GM04504 (cell line): ENCODE data around the gene TFIP11.

Source experiments
- DNase-seq: peaks from one replicate; pipeline ENCODE4 v3.0.0-alpha.2; 2012; ENCODE audit warnings: low read depth

TFIP11 gene

DNA sequence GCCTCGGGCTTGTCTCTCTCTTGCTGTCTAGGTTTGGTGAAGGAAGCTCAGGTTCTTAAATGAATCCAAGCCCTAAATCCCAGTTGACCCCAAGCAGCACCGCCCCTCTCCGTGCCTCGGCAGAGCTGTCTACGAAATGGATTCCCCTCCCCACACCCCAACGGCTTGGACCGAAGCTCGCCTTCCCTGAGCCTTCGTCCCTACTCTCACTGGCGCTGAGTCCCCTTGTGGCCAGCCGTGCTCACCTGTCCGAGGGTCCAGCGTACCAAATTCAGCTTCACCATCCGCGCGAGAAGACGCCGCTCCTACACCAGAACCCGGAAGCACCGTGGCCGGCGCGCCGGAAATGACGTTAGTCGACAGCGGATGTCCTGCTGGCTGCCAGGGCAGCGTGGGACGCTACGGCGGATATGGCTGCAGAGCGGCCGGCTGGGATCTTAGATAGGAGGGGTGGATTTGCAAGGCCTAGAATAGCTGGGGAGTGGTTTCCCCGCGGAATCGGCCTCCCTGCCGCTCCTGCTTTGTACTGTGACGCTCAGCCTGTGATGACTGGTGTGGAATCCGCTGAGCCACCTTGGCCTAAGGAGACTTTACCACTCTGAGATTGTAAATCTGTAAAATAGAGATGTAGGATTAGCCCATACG is at the start of gene TFIP11:
Gene TFIP11 (minus strand): TSS at position 325 of the 645 bp plus-strand sequence. CDS start 2,201 bp downstream, outside the sequence.
- peak; percentile 74 for DNase-seq

DNA sequence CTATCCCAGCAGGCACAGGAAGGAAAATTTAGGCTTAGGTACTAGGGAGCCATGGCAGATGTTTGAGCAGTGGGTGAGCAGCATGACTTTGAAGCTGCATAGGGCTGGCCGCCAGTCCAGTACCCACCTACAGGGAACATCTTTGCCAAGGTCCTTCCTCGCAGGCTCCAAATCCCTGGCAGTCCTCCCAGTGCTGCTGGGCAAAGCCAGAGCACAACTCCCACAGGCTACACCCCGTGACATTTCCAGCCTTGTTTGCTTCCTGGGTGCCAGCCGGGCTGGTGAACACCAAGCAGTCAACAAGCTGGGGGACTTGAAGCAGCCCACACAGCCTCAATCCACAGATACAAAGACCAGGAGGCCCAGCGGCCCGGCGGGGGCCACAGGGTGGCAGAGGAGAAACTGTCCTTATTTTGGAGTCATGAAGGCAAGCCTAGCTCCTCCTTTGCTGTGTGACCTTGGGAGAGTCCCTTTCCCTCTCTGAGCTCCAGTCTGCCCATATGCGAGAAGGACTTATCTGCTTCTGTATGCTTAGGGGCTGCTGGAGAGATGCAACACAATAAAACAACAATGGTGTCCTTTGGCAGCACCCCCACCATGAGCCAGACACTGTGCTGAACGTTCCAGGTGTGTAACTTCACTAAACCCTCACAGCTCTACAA is 49.6 kb upstream of the TFIP11 start:
- DNase-seq = no peak

DNA sequence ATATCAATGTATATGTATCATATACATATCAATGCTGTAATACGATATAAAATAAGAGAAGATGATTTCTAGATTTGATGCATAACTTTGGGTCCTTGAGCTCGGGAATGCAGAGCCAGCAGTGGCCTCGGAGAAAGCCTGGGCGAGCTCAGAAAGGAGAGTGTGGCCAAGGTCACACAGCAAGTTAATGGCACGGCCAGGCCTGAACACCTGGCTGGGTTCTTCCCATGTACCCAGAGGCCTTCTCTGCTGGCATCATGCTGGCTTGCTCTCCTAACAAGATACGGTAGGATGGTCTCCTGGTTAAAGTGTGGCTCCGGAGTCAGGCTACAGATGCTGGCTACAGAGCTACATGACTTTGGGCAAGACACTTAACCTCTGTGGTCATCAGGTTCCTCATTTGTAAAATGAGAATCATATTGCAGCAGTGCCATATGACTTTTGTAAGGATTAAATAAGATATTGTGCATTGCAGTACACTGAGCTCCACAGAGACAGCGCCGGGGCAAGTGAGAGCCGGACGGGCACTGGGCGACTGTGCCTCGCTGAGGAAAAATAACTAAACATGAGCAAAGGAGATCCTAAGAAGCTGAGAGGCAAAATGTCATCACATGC is 47.8 kb upstream of the TFIP11 start:
- DNase-seq = no peak

DNA sequence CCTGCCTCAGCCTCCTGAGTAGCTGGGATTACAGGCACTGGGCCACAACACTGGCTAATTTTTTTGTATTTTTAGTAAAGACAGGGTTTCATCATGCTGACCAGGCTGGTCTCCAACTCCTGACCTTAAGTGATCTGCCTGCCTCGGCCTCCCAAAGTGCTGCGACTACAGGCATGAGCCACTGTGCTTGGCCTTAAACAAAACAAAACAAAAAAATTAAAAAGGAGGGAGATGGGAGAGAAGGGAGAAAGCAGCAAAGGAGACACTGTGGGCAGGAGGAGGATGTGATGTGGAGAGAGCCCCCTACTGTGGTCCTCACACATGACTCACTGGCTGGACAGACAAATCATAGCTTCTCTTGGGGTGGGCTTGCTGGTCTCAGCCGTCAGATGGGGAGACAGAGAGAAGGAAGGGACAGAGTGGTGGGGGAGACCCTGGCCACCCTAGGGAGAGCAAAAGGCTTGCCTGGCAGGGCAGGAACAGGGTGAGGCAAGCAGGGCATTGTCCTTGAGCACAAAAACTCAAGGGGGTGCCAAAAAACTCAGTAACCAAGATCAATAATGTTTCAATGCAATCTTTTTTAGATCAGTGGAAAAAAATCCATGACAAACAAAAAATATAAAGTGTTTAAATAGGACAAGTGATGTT is 46.1 kb upstream of the TFIP11 start:
- no peak for DNase-seq

DNA sequence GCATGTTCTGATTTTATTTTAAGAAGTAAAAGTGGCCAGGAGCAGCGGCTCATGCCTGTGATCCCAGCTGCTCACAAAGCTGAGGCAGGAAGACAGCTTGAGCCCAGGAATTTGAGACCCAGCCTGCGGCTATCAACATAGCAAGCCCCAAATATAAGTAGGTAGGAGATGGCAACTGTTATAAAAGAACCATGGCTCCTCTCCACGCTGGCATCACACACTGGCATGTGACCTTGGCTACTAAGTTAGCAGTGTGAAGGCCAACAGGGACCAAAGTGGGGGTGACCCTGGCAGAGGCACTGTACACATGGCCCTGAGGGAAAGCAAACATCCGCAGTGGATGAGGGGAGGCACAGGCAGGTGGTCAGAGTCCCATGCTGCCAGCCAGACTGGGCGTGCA is 44.6 kb upstream of the TFIP11 start:
- DNase-seq = no peak

DNA sequence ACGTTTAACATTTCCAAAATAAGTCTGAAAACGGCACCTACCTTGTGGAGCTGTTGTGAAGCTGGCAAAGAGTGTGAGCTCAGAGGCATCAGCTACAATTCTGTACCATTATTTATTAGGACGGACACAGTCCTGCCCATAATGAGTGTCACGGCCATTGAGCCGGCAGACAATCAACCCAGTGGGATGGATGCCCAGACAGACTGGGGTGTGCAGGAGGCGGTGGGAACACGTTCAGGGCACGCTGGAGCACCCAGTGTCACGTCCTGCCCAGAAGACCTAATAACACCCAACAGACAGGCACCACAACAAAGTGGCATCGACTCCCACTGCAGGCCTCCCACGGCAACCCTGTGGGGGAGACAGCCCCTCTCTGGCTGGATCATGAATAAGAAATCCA is 43.2 kb upstream of the TFIP11 start:
- DNase-seq = no peak

DNA sequence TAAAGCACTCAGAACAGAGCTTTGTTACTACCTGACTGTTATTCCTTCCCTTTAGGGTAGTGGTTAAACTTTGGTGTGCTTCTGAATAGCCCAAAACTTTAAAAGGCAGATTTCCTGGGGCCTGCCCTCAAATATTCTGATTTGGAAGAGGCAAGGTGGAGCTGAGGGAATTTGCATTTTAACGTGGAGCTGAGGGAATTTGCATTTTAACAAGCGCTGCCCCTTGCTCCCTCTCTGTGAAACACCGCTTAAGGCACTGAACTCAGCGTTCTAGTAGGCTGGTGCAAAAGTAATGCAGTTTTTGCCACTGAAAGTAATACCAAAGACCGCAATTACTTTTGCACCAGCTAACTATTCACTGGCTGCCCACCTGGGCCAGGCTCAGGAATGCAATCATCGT is 42.7 kb upstream of the TFIP11 start:
- DNase-seq = no peak

DNA sequence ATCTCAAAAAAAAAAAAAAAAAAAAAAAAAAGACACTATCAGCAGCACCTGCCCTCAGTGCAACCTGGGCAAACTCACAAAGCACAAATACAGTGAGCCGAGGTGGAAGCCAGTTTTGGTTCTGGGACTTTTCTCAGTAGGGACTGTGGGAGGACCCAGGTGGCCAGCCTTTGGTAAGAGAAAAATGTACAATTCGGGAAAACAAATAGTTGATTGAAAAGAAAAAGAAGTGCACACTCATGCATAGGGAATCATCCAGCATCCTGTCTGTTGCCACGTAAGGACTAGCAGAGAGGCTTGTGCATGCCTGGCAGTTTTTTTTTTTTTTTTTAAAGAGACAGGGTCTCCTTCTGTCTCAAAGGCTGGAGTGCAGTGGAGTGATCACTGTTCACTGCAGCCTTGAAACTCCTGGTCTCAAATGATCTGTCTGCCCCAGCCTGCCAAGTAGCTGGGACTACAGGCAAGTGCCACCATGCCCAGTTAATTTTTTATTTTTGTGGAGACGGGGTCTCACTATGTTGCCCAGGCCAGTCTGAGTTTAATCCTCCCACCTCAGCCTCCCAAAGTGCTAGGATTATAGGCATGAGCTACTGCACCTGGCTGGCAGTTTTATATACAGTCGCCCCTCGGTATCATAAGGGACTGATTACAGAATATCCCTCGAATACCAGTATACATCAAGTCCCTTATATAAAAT is 40.9 kb upstream of the TFIP11 start:
- peak; percentile 68 for DNase-seq

DNA sequence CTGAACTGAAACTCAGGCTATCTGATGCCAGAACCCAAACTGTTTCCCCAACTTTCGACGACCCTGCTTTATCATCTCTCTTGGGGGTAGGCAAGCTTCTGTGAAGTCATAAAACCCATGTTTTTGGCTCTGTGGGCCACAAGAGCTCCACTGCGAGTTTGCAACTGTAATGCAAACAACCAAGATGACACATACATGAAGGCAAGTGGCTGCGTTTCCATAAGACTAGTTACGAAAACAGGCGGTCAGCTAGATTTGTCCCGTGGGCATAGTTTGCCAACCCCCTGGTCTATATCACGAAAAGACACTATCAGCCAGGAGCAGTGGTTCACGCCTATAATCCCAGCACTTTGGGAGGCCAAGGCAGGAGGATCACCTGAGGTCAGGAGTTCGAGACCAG is 40.2 kb upstream of the TFIP11 start:
- no peak for DNase-seq

DNA sequence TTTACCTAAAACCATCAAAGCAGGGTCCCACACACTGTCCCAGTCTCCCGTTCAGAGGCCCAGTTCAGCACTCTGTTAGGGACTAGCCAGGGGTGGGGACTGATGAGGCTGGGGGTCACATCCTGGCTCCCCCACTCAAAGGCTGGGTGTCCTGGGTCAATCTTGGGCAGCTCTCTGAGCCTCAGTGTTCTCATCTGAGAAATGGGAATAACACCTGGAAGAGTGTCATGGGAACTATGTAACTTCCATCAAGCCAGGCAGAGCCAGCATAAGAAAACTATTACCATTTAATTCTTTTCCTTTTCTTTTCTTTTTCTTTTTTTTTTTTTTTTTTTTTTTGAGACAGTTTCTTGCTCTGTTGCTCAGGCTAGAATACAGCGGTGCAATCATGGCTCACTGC is 39.3 kb upstream of the TFIP11 start:
- no peak for DNase-seq

DNA sequence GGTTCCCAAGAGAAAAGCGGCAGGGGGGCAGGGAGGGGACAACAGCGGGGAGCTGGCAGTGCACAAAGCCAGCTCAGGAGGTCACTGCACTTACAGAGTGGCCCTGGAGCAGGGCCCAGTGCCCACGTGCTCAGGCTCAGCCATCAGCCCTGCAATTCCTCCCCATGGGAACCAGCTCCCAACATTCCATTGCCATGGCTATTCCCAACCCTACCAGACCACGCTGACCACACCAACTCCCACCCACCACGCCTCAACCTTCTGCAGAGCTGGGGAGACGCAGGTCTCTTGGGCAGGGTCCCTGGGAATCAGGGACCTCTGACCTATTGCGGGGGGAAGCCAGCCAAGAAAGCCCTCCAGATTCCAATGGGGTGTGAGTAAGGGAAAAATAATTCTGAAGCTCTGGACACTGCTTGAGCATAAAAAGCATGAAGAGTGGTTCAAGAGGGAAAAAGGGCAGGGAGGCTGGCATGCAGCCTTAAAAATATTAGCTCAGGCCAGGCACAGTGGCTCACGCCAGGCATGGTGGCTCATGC is 38.3 kb upstream of the TFIP11 start:
- peak; percentile 87 for DNase-seq

DNA sequence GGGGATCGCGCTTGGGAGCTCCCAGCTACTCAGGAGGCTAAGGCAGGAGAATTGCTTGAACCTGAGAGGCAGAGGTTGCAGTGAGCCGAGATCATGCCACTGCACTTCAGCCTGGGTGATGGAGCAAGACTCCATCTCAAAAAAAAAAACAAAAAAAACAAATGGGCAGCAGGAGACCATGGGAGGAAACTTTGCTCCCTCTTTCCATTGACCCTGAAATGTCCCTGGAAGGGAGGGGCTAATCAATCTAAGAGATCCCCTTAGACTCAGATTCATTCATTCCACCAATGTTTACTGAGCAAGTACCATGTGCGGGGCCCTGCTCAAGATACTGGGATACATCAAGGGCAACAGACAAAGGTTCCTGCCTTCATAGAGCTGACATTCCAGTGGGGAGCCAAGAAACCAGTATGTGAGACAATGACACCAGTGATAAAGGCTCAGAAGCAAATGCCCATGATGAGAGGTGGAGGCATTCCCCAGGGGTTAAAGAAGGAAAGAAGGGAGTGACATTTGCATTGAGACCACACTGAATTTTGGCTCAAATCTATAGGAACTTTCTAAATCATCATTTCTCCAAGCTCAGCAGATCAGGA is 37.7 kb upstream of the TFIP11 start:
- DNase-seq = no peak

DNA sequence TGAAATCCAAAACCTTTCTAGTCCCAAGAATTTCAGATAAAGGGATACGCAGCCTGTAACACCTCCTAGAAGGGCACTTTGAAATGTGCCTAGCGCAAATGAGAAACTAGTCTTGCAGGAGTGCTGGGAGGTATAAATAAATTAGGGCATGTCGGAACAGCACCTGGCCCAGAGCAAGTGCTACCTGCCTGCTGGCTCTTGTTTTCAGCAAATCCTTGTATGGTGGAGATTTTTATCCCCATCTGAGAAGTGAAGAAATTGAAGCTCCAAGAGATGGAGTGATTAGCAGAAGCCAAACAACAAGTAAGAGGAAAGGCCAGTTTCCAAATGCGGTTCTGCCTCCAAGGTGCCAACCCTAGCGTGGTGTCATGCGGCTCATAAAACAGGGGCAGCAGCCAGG is 36.7 kb upstream of the TFIP11 start:
- DNase-seq = no peak

DNA sequence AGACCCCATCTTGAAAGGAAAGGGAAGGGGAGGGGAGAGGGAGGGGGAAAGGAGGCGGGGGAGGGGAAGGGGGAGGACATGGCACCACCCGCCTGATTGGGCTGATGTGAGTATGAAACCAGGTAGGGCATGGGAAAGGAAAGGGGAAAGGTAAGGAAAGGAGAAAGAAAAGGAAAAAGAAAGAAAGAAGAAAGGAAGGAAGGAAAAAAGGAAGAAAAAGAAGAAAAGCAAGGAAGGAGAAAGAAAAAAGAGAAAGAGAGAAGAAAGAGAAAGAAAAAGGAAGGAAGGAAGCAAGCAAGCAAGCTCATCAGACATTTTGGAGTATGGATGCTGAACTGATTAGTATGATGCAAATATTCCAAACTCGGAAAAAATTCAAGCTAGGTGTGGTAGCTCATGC is 36.0 kb upstream of the TFIP11 start:
- no peak for DNase-seq

DNA sequence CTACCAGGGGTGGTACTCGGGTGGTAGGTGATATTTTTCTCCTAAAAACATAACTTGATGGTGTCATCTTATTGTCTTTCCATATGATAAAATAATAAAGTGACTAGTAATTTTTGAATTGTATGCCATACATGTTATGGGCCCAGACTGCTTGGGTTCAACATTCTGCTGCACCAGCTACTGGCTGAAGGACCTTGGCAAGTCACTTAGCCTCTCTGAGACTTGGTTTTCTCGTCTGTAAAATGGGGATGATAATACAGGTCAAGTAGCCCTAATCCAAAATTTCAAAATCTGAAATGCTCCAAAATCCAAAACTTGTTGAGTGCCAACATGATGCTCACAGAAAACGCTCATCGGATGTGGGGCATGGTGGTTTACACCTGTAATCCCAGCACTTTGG is 35.6 kb upstream of the TFIP11 start:
- no peak for DNase-seq

DNA sequence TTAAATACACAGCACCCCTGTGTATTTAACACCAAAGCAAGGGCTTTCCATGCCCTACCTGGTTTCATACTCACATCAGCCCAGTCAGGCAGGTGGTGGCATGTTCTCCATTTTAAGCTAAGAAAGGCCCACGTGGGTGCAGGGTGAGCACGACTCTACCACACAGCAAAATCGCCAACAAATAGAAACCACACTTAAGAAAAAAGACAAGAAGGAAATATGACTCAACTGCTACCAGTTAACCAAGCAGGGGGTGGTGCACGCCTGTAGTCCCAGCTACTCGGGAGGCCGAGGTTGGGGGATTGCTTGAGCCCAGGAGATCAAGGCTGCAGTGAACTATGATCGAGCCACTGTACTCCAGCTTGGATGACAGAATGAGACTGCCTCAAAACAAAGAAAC is 35.2 kb upstream of the TFIP11 start:
- no peak for DNase-seq

DNA sequence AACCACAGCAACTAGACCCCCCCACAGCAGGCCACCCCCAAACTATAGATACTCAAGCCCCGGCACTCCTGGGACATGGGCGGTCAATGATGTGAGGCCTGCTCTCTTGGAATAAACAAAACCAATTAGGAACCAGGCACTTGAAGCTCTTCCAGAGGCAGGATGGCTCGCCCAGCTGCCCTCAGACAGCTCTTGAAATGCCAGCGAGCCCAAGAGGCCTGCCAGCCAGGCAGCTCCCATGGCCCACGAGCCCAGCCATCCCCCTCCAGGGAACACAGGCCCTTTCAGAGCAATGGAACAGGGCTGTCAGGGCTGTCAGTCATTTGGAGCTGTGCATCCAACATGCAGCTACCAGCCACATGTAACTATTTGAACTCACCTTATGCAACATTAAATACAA is 34.0 kb upstream of the TFIP11 start:
- DNase-seq = no peak

DNA sequence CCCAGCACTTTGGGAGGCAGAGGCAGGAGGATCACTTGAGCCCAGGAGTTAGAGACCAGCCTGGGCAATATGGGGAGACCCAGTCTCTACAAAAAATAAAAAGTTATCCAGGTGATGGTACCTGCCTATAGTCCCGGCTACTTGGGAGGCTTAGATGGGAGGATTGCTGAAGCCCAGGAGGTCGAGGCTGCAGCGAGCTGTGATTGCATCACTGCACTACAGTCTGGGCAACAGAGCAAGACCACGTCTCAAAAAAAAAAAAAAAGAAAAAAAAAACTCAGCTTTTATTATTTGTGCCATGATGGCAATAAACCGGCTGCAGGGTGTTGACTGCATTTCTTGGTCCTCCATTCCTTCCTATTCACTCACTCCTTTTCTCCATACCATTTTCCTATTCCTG is 33.6 kb upstream of the TFIP11 start:
- no peak for DNase-seq

DNA sequence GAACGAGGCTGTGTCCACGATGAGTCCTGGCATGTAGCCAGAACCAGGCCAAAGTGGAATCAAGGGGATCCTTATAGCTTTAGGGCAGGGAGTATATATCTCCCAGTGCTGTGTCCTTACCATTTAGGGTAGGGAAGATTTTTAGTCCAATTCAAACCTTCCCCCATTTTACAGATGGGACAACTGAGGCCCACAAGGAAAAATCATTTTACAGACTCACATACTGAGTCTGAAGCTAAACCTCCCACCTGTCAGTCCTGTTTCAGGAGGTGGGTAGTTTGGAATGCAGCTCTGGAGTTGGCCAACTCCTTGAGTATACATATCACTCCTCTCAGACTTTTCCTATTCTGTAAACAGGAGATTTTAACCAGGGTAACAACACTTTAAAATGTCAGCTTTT is 33.1 kb upstream of the TFIP11 start:
- DNase-seq = no peak

DNA sequence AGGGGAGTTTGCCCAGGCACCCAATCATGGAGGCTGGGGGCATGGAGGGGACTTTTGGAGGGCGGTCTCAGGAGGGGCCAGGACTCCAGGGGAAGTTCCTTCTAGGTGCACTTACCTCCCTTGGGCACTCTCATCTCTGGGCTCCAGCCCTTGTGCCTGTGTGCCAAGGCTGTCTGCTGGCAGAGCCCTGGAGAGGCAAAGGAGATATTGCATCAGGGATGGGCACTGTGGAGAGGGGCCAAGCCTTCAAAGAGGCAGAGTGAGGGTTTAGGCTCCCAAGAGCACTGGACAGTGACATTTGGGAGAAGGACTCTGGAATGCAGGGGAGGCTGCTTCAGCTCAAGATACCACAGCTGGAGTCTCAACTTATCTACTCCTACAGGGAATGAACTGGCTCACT is 32.2 kb upstream of the TFIP11 start:
- no peak for DNase-seq

DNA sequence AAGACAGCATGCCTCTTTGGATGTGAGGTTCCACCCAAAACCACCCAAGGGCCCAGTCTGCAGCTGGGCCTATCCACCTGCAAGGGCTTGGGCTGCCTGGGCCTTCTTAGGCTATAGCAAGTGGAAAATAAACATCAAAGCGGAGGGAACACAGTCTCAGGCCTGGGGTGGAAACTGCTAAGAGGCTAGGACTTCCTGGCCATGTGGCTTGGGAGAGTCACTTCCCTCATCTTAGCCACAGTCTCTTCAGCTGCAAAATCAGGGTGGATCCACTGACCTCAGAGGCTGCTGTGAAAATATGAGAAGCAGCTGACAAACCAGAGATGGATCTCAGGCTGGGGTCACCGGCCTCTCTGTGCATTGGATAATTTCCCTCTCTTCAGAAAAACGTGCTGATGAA is 30.6 kb upstream of the TFIP11 start:
- DNase-seq = no peak
